HG03432 (cell line): ENCODE measurements around the gene LILRB3.
"Not testable (repeated sequence)": the region's sequence is repeated elsewhere in the genome, so short reads cannot be mapped to it uniquely, and the experiment has no call there.

Source experiments
- ATAC-seq: cut with Tn5 transposase; IDR thresholded peaks from one replicate; pipeline ENCODE4 v1.9.1; 2021; ENCODE audit warnings: mild to moderate bottlenecking, moderate library complexity; ENCODE audit not compliant: unreplicated experiment

Gene LILRB3

DNA sequence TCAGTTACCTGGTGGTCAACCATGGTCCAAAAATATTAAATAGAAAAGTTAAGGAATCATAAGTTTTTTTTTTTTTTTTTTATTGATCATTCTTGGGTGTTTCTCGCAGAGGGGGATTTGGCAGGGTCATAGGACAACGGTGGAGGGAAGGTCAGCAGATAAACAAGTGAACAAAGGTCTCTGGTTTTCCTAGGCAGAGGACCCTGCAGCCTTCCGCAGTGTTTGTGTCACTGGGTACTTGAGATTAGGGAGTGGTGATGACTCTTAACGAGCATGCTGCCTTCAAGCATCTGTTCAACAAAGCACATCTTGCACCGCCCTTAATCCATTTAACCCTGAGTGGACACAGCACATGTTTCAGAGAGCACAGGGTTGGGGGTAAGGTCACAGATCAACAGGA lies 8.6 kb downstream of the LILRB3 start:
- not testable (repeated sequence) for ATAC-seq

DNA sequence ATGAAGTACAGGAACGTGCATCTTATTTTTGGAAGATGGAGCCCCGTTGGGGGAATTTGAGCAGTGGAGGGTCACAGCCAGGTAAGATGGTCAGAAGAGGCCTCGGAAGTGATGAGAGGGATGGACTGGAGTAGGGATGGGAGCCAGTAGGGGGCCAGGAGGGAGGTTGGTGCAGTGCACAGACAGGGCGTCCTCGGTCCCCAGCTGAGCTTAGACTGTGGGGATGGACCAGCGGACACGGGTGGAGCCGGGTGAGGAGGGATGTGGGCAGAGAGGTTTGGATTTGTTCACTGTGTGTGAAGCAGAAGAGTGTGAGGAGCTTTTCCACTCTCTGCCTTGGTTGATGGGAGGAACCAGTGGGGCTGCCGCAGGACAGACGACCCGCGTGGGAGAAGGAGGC lies 11.6 kb downstream of the LILRB3 start:
- no peak for ATAC-seq

DNA sequence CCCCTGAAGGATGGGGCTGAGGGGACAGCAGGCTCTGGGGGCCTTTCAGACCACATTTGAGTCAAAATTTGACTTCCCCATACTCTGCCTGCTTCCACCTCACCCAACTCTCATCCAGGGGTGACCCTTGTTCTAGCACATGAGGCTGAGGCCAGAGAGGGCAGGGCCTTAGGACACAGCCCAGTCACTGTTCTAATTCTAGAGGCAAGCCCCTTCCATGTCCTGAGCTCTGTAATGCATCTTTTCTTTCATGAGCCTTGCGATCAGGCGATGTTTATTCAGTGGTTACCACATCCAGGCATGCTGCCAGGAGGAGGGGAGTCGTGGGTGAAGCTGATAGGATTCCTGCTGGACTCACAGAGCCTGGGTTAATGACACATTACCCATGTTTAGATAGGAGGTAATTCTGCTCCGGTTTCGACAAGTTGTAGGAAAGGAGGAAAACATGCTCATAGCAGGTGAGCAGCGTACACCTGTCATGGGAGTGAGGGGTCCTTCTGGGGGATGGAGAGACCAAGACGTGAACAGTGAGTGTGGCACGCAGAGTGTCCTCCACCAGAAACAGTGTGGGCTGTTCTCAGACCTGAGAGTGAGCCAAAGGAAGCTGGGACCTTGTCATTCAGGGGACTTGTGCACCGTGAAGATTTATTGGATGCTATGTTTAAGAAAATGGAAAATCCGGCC lies 12.9 kb downstream of the LILRB3 start:
- no peak for ATAC-seq

- no peak for ATAC-seq
Measured at GRCh38 chr19:54209058-54209810, 13.6 kb downstream of the LILRB3 start.

DNA sequence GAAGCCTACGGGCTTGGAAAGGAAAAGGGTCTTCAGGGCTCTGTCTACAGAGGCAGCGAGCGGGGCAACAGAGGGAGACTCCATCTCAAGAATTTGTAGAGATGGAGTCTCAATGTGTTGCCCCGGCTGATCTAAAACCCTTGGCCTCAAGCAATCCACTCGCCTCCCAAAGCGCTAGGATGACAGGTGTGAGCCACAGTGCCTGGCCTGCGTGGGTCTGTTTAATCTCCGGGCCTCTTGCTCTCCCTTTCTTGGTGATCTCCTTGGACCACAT lies 14.1 kb downstream of the LILRB3 start:
- ATAC-seq, result no peak

GRCh38 chr19:54207983-54208783 lies 14.6 kb downstream of the LILRB3 start:
- ATAC-seq, result no peak

GRCh38 chr19:54207676-54207982 lies 15.2 kb downstream of the LILRB3 start:
- ATAC-seq, result no peak

DNA sequence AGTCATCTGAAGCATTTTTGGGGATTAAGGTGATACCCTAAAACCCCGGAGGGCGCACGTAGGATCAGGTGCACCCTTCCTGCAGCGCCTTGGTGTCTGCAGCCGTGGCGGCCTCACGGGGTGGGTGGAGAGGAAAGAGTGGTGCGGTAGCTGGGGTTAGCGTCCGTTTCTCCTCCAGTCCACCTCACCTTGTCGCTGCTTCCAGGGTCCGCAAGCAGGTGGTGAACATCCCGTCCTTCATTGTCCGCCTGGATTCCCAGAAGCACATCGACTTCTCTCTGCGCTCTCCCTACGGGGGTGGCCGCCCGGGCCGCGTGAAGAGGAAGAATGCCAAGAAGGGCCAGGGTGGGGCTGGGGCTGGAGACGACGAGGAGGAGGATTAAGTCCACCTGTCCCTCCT lies 15.6 kb downstream of the LILRB3 start:
- ATAC-seq, result not testable (repeated sequence)

- ATAC-seq, result no peak
Measured at GRCh38 chr19:54206831-54207177, 16.0 kb downstream of the LILRB3 start.

GRCh38 chr19:54206030-54206830 lies 16.6 kb downstream of the LILRB3 start:
- ATAC-seq, result no peak

GRCh38 chr19:54204767-54205468 lies 17.9 kb downstream of the LILRB3 start:
- ATAC-seq, result no peak

DNA sequence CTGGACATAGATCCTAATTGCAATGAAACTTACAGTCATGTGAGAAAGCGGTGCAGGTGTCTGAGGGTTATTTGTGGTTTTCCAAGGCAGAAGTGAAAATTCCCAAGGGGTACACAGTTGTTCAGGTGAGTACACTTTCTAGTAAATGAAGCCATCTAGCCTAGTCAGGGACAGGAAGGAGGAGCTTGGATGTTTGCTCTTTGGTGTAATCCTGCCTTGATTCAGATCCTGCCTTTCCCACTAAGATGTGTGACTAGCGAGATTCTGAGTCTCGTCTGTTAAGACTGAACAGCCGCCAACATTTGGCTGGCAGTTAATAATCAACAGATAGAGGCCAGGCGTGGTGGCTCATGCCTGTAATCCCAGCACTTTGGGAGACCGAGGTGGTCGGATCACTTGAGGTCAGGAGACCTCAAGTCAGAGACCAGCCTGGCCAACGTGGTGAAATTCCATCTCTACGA lies 19.6 kb downstream of the LILRB3 start:
- ATAC-seq, result no peak

- ATAC-seq, result no peak
Measured at GRCh38 chr19:54201980-54202379, 20.8 kb downstream of the LILRB3 start.

DNA sequence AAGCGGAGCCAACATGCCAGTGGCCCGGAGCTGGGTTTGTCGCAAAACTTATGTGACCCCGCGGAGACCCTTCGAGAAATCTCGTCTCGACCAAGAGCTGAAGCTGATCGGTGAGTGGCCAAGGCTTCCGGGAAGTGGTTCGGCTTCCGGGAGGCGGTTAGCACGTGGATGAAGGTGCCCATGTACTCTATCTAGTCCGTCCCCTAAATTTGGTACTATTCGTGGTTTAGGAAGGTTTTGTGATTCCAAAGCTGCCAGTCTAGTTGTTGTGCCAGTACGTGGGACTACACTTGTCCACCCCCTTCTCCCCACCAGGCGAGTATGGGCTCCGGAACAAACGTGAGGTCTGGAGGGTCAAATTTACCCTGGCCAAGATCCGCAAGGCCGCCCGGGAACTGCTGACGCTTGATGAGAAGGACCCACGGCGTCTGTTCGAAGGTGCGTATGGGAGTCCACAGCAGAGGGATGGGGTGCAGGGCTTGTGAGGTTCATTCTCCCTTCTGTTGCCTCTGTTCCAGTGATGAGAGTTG lies 21.6 kb downstream of the LILRB3 start:
- no peak for ATAC-seq

GRCh38 chr19:54199401-54199800 lies 23.4 kb downstream of the LILRB3 start:
- no peak for ATAC-seq

DNA sequence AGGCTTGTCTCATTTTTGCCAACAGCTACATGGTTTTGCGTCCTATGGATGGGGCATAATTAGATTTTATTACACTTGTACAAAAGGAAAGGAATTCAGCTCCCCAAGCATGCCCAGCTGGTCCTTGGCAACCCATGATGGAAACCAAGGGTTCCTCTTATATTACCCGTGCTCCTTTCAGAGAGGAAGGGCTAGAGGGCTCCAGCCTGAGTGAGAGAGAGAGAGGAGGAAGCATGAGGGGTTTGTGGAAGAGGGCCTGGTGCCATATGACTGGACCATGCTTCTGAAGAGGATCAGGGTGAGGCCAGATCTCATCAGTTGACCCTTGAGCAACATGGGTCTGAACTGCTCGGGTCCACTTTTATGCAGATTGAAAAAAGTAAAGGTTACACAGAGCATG lies 25.7 kb downstream of the LILRB3 start:
- no peak for ATAC-seq

DNA sequence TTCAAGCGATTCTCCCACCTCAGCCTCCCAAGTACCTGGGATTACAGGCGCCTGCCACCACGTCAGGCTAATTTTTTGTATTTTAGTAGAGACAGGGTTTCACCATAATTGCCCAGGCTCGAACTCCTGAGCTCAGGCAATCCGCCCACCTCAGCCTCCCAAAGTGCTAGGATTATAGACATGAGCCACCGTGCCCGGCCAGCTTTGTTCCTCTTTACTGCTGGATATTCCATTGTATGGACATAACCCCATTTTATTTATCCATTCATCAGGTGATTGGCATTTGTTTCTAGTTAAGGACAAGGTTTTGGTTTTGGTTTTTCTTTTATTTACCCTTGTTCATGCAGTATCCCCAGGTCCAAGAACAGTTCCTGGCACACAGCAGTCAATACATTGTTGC lies 26.3 kb downstream of the LILRB3 start:
- ATAC-seq, result no peak

DNA sequence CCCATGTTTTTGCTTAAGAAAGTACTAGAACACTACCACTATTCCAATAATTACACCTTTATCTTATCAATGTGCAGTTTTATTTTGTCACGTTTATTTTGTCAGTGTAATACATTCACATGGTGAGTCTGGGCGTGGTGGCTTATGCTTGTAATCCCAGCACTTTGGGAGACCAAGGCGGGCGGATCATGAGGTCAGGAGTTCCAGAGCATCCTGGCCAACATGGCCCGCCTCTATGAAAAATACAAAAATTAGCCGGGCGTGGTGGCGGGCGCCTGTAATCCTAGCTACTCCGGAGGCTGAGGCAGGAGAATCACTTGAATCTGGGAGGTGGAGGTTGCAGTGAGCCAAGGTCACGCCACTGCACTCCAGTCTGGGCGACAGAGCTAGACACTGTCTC lies 28.3 kb downstream of the LILRB3 start:
- not testable (repeated sequence) for ATAC-seq

DNA sequence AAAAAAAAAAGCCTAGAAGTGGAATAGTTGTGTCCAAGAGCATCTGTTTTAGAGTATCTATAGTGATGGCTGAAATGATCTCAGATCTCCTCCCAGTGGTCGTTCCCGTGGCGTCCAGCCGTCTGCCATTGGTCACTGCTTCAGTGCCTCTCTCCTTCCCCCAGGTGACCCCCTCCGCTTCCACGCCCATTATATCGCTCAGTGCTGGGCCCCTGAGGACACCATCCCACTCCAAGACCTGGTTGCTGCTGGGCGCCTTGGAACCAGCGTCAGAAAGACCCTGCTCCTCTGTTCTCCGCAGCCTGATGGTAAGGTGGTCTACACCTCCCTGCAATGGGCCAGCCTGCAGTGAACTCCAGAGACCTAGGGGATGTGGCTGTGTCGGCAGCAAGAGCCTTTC lies 29.8 kb downstream of the LILRB3 start:
- ATAC-seq, result no peak

DNA sequence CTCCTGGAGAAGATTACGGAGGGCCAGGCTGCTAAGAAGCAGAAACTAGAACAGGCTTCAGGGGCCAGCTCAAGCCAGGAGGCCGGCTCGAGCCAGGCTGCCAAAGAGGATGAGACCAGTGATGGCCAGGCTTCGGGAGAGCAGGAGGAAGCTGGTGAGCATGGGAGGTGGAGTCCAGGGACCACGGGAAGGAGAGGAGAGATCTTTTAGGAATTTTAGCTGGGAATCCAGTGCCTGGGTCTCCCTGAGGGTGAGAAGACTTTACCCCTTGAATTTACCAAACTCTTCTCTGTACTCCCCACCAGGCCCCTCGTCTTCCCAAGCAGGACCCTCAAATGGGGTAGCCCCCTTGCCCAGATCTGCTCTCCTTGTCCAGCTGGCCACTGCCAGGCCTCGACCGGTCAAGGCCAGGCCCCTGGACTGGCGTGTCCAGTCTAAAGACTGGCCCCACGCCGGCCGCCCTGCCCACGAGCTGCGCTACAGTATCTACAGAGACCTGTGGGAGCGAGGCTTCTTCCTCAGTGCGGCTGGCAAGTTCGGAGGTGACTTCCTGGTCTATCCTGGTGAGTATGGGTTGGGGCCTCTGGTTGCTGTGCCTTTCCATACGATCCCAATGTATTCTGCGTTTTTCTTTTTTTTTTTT lies 30.9 kb downstream of the LILRB3 start:
- no peak for ATAC-seq
